HepG2 (cell line): ENCODE data around the gene SPCS2. TPM values are rescaled to one million over a fixed set of nuclear protein-coding genes. Genes with fewer than 3 reads are reported as not detected.

Experiments used
- polyA plus RNA-seq, 8 experiments: library from polyadenylated mRNA; depleted of rRNA in 3 of 8; stranded (reverse) in 7 of 8; unstranded in 1 of 8; fragments of >200 nt; fragmentation: Illumina TruSeq in 4 of 8; extraction: Trizol in 4 of 8; gene quantifications; 2 replicates each; pipeline versions ENCODE4 v1.2.1 to v1.2.3, GENCODE V29; 2011 to 2016; ENCODE audit warnings: low read depth in 4 of 8, missing spikeins in 1 of 8, mixed read lengths in 1 of 8; ENCODE audit not compliant: insufficient read depth in 1 of 8
- total RNA-seq, 5 experiments: library from RNA; depleted of rRNA; stranded (reverse); fragments of >200 nt; fragmentation: Illumina TruSeq; extraction: Trizol; gene quantifications; 2 replicates each; pipeline ENCODE4 v1.2.3, GENCODE V29; 2016; ENCODE audit warnings: low read depth in 1 of 5
- TF ChIP-seq, protein P1 (sequence below): sonication (generic); formaldehyde crosslinking; IDR thresholded peaks from one replicate; pipeline ENCODE4 v1.5.1; 2020; ENCODE audit warnings: mild to moderate bottlenecking, missing genetic modification reagents; ENCODE audit errors: not compliant biosample characterization
- TF ChIP-seq, protein P2 (sequence below): sonication (generic); formaldehyde crosslinking; IDR thresholded peaks from 2 replicates; pipeline ENCODE4 v1.4.0; 2020; ENCODE audit warnings: missing genetic modification reagents

The SPCS2 gene
- total and polyA plus RNA-seq, 2 of the 13 experiments (the other 11 are each of a cell fraction or from before 2014, with no cell fraction given) = 87.3 to 142 TPM

DNA sequence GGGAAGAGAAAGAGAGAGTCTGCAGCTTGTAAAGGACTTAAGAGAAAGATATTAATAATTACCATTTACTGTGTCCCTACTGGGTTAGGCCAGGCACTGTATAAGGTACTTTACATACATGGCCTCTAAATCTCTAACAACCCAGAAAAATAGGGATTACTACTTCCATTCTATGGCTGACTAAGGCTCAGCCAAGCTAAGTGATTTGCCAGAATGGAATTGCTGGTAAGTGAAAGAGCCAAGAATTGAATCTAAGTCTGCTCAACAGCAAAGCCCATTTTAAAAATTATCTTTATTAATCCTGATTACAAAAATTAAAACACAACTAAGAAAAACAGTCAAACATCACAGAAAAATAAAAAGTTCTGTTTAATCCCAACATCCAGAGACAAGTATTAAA is 21.6 kb upstream of the SPCS2 start (continued):
- TF ChIP-seq, protein P1, sequence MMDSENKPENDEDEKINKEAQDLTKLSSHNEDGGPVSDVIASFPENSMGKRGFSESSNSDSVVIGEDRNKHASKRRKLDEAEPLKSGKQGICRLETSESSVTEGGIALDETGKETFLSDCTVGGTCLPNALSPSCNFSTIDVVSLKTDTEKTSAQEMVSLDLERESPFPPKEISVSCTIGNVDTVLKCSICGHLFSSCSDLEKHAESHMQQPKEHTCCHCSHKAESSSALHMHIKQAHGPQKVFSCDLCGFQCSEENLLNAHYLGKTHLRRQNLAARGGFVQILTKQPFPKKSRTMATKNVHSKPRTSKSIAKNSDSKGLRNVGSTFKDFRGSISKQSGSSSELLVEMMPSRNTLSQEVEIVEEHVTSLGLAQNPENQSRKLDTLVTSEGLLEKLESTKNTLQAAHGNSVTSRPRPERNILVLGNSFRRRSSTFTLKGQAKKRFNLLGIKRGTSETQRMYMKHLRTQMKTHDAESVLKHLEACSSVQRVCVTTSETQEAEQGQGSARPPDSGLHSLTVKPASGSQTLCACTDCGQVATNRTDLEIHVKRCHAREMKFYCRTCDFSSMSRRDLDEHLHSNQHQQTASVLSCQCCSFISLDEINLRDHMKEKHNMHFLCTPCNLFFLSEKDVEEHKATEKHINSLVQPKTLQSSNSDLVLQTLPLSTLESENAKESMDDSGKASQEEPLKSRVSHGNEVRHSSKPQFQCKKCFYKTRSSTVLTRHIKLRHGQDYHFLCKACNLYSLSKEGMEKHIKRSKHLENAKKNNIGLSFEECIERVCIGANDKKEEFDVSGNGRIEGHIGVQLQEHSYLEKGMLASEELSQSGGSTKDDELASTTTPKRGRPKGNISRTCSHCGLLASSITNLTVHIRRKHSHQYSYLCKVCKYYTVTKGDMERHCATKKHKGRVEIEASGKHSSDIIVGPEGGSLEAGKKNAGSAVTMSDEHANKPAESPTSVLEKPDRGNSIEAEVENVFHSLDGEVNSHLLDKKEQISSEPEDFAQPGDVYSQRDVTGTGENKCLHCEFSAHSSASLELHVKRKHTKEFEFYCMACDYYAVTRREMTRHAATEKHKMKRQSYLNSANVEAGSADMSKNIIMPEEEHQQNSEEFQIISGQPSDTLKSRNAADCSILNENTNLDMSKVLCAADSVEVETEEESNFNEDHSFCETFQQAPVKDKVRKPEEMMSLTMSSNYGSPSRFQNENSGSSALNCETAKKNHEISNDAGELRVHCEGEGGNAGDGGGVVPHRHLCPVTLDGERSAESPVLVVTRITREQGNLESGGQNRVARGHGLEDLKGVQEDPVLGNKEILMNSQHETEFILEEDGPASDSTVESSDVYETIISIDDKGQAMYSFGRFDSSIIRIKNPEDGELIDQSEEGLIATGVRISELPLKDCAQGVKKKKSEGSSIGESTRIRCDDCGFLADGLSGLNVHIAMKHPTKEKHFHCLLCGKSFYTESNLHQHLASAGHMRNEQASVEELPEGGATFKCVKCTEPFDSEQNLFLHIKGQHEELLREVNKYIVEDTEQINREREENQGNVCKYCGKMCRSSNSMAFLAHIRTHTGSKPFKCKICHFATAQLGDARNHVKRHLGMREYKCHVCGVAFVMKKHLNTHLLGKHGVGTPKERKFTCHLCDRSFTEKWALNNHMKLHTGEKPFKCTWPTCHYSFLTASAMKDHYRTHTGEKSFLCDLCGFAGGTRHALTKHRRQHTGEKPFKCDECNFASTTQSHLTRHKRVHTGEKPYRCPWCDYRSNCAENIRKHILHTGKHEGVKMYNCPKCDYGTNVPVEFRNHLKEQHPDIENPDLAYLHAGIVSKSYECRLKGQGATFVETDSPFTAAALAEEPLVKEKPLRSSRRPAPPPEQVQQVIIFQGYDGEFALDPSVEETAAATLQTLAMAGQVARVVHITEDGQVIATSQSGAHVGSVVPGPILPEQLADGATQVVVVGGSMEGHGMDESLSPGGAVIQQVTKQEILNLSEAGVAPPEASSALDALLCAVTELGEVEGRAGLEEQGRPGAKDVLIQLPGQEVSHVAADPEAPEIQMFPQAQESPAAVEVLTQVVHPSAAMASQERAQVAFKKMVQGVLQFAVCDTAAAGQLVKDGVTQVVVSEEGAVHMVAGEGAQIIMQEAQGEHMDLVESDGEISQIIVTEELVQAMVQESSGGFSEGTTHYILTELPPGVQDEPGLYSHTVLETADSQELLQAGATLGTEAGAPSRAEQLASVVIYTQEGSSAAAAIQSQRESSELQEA (CRISPR knock-in tag) = no peak
- TF ChIP-seq, protein P2, sequence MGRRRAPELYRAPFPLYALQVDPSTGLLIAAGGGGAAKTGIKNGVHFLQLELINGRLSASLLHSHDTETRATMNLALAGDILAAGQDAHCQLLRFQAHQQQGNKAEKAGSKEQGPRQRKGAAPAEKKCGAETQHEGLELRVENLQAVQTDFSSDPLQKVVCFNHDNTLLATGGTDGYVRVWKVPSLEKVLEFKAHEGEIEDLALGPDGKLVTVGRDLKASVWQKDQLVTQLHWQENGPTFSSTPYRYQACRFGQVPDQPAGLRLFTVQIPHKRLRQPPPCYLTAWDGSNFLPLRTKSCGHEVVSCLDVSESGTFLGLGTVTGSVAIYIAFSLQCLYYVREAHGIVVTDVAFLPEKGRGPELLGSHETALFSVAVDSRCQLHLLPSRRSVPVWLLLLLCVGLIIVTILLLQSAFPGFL (CRISPR knock-in tag) = no peak
